ENCODE measurements around the gene ARL2BP.

The ARL2BP gene

DNA sequence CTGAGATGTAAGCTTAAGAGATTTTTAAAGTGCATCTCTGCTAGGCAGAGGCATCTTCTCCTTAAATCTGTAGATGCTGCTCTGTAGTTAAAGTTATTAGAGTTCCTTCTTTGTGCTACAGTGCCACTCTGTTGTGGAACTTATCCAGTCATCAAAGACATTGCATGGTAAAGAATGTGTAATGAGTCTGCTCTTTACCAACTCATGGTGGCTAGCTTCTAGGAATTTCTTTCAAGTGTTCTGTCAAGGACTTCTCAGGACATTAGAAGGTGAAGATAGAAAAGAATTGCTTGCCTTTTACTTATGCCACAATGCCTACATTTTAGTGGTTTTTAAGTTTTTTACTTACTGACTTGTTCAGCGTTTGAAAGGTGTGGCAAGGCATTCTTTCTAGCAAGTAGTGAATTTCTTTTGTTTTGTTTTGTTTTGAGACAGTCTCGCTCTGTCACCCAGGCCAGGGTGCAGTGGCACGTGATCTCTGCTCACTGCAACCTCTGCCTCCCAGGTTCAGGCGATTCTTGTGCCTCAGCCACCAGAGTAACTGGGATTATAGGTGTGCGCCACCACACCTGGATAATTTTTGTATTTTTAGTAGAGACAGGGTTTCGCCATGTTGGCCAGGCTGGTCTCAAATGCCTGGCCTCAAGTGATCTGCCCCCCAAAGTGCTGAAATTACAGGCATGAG, 20.3 kb upstream of the ARL2BP start:
- no peak for DNase-seq (ENCODE audit: low read depth, low spot score)
- in situ Hi-C loops (cut with HindIII; ENCODE audit: low sequenced_read_pairs): no loop called here
- H3K4me3 ChIP-seq (ENCODE audit: low read depth, low read length): no peak overlapping the region
- TF ChIP-seq, protein P1, sequence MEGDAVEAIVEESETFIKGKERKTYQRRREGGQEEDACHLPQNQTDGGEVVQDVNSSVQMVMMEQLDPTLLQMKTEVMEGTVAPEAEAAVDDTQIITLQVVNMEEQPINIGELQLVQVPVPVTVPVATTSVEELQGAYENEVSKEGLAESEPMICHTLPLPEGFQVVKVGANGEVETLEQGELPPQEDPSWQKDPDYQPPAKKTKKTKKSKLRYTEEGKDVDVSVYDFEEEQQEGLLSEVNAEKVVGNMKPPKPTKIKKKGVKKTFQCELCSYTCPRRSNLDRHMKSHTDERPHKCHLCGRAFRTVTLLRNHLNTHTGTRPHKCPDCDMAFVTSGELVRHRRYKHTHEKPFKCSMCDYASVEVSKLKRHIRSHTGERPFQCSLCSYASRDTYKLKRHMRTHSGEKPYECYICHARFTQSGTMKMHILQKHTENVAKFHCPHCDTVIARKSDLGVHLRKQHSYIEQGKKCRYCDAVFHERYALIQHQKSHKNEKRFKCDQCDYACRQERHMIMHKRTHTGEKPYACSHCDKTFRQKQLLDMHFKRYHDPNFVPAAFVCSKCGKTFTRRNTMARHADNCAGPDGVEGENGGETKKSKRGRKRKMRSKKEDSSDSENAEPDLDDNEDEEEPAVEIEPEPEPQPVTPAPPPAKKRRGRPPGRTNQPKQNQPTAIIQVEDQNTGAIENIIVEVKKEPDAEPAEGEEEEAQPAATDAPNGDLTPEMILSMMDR (IDR thresholded peaks at IDR 0.05; ENCODE audit: low read depth, low read length): no peak

GRCh38 chr16:57225978-57226377, 19.1 kb upstream of the ARL2BP start:
- in situ Hi-C loops (cut with HindIII; ENCODE audit: low sequenced_read_pairs): no loop called here
- no peak overlapping the region for H3K4me3 ChIP-seq (ENCODE audit: low read depth, low read length)
- TF ChIP-seq, protein P1 (IDR thresholded peaks at IDR 0.05; ENCODE audit: low read depth, low read length): no peak

GRCh38 chr16:57226701-57227621, 18.1 kb upstream of the ARL2BP start:
- H3K4me3 ChIP-seq (ENCODE audit: low read depth, low read length): no peak overlapping the region
- in situ Hi-C loops (cut with HindIII; ENCODE audit: low sequenced_read_pairs): no loop called here
- no peak for DNase-seq (ENCODE audit: low read depth, low spot score)
- TF ChIP-seq, protein P1 (IDR thresholded peaks at IDR 0.05; ENCODE audit: low read depth, low read length): no peak

More at GRCh38 chr16:57225978-57226377, 19.1 kb upstream of the ARL2BP start:
- no peak for DNase-seq (ENCODE audit: low read depth, low spot score)

GRCh38 chr16:57229079-57229478, 16.0 kb upstream of the ARL2BP start:
- in situ Hi-C loops (cut with HindIII; ENCODE audit: low sequenced_read_pairs): no loop called here
- TF ChIP-seq, protein P1 (IDR thresholded peaks at IDR 0.05; ENCODE audit: low read depth, low read length): no peak
- H3K4me3 ChIP-seq (ENCODE audit: low read depth, low read length): no peak overlapping the region
- no peak for DNase-seq (ENCODE audit: low read depth, low spot score)

DNA sequence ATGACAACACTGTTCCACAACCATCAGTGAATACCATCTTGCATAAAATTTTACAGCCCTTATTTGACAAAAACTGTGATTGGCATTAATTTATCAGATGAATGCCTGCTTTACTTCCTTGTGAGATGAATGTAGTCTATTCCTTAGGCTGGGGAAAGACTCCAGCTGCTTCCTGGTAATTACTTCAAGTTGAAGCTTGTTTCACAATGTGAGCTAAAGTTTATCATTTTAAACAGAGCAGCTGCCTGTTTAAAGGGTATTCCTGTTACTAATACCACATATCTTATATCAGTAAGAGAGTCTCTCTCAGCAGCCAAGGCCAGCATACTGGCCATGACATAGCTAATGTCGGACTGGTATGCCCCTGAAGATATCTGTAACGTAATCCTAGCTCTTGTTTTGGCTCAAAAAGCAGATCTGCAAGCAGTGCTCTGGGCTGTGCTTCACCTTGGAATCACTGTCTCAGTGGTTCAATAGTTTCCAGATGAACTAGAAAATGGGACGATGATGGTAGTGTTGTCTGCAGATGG, 13.2 kb upstream of the ARL2BP start:
- in situ Hi-C loops (cut with HindIII; ENCODE audit: low sequenced_read_pairs): no loop called here
- TF ChIP-seq, protein P1 (IDR thresholded peaks at IDR 0.05; ENCODE audit: low read depth, low read length): no peak
- H3K4me3 ChIP-seq (ENCODE audit: low read depth, low read length): no peak overlapping the region
- DNase-seq (ENCODE audit: low read depth, low spot score): no peak

DNA sequence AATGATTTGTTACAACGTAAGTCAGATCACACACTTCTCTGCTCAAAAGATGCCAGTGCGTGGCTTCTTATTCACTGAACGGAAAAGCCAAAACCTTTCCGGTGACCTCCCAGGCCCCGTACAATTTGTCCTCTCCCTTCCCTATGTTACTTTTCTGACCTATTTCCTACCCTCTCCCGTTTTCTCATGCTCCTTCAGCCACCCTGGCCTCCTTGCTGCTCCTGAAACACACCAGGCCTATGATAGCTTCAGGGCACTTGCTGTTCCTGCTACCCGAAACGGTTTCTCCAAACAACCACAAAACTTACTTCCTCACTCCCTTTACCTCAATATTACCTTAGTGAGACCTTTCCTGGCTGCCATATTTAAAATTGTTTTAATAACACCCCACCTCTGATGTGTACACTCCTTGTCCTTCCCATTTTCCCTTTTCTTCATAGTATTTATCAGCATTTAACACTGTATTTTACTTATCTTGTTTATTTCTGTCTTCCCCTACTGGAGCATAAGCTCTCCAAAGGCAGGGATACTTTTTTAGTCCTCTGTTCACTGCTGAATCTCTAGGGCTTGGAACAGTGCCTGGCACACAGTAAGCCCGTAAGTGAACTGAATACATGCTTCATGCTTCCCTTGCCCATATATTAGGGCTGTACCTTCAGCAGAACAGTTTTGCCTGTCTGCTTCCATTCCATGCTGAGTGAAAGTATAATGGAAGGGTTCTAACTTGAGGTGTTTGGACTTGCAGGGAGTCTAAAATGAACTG, 10.9 kb upstream of the ARL2BP start:
- H3K4me3 ChIP-seq (ENCODE audit: low read depth, low read length): no peak overlapping the region
- no peak for DNase-seq (ENCODE audit: low read depth, low spot score)
- in situ Hi-C loops (cut with HindIII; ENCODE audit: low sequenced_read_pairs): no loop called here
- TF ChIP-seq, protein P1 (IDR thresholded peaks at IDR 0.05; ENCODE audit: low read depth, low read length): no peak
